ENCODE data around the gene POPDC3.

POPDC3 gene

GRCh38 chr6:105116150-105116549 lies 63.7 kb downstream of the POPDC3 start:
- H3K4me3 ChIP-seq (ENCODE audit: low read depth, low read length) = no peak overlapping the region
- no peak for DNase-seq (ENCODE audit: low read depth)
- no peak for TF ChIP-seq CTCF (IDR thresholded peaks at IDR 0.05; ENCODE audit: insufficient read depth, low read depth, low read length, missing control alignments)

- no peak for TF ChIP-seq CTCF (IDR thresholded peaks at IDR 0.05; ENCODE audit: insufficient read depth, low read depth, low read length, missing control alignments)
- DNase-seq (ENCODE audit: low read depth) = no peak
- H3K4me3 ChIP-seq (ENCODE audit: low read depth, low read length) = no peak overlapping the region
Measured at GRCh38 chr6:105113422-105113821, 66.4 kb downstream of the POPDC3 start.

- peak; percentile 8 for TF ChIP-seq CTCF (IDR thresholded peaks at IDR 0.05; ENCODE audit: insufficient read depth, low read depth, low read length, missing control alignments)
- H3K4me3 ChIP-seq (ENCODE audit: low read depth, low read length) = no peak overlapping the region
- DNase-seq (ENCODE audit: low read depth) = peak; percentile 12
Measured at GRCh38 chr6:105112577-105112976, 67.2 kb downstream of the POPDC3 start.

GRCh38 chr6:105111871-105112270 lies 67.9 kb downstream of the POPDC3 start:
- no peak for TF ChIP-seq CTCF (IDR thresholded peaks at IDR 0.05; ENCODE audit: insufficient read depth, low read depth, low read length, missing control alignments)
- DNase-seq (ENCODE audit: low read depth) = no peak
- H3K4me3 ChIP-seq (ENCODE audit: low read depth, low read length) = no peak overlapping the region

GRCh38 chr6:105111105-105111504 lies 68.7 kb downstream of the POPDC3 start:
- DNase-seq (ENCODE audit: low read depth) = no peak
- no peak overlapping the region for H3K4me3 ChIP-seq (ENCODE audit: low read depth, low read length)
- no peak for TF ChIP-seq CTCF (IDR thresholded peaks at IDR 0.05; ENCODE audit: insufficient read depth, low read depth, low read length, missing control alignments)

- H3K4me3 ChIP-seq (ENCODE audit: low read depth, low read length) = no peak overlapping the region
- TF ChIP-seq CTCF (IDR thresholded peaks at IDR 0.05; ENCODE audit: insufficient read depth, low read depth, low read length, missing control alignments) = no peak
- DNase-seq (ENCODE audit: low read depth) = peak; percentile 46
Measured at GRCh38 chr6:105109955-105110895, 69.6 kb downstream of the POPDC3 start.
